ENCODE measurements around the gene AAMP.
A peak's percentile ranks its signal among the peaks of the same experiment; 100 is the strongest.

AAMP gene

GRCh38 chr2:218263817-218264641, 5.9 kb downstream of the AAMP start:
- peaks cover 0 to 9% (median 3%) of the 10 kb centered on the region in 4 experiments for H3K4me1 ChIP-seq (ENCODE audit: control extremely low read depth in 1 of 4, control insufficient read depth in 4 of 4, insufficient read depth in 4 of 4, low read length in 3 of 4)
- H3K27me3 ChIP-seq (replicated peaks in 2 of 5; ENCODE audit: control insufficient read depth in 4 of 5, insufficient read depth in 5 of 5, low read length in 4 of 5) = no peaks in the 10 kb centered on the region
- ChIA-PET POLR2A (no interaction called here), CTCF (interaction anchor here (0.8 to 1.2 kb wide), 3 partner anchors 42 to 79 kb away, joined by 3 to 6 read pairs (median 3); no protein-coding TSS in a partner anchor)
- H3K36me3 ChIP-seq (ENCODE audit: control insufficient read depth in 4 of 4, insufficient read depth in 4 of 4, low read length in 3 of 4) = peaks cover 9 to 55% (median 41%) of the 10 kb centered on the region in 4 experiments
- H3K27ac ChIP-seq (ENCODE audit: insufficient read depth in 1 of 2, low read depth in 1 of 2, low read length in 2 of 2, poor library complexity in 1 of 2, severe bottlenecking in 2 of 2) = no peak overlapping the region
- 88% methylated on average over 13 of the region's 17 CpGs for WGBS (ENCODE audit: insufficient coverage)
- no peak overlapping the region for H3K4me3 ChIP-seq (ENCODE audit: control insufficient read depth in 1 of 7, extremely low read depth in 1 of 7, insufficient read depth in 4 of 7, low read depth in 2 of 7, low read length in 6 of 7)
- peak in 2 of 3 donors; percentile 24 to 35 for DNase-seq
- H3K9me3 ChIP-seq (ENCODE audit: control extremely low read depth in 1 of 5, control insufficient read depth in 4 of 5, insufficient read depth in 2 of 5, low read depth in 1 of 5, low read length in 4 of 5) = no peaks in the 10 kb centered on the region

- no peak for DNase-seq
- Histone ChIP-seq H3K9me3 (ENCODE audit: control extremely low read depth in 1 of 5, control insufficient read depth in 4 of 5, insufficient read depth in 2 of 5, low read depth in 1 of 5, low read length in 4 of 5) (no peaks in the 10 kb centered on the region), H3K36me3 (ENCODE audit: control insufficient read depth in 4 of 4, insufficient read depth in 4 of 4, low read length in 3 of 4) (peaks cover 9 to 55% (median 41%) of the 10 kb centered on the region in 4 experiments), H3K27ac (ENCODE audit: insufficient read depth in 1 of 2, low read depth in 1 of 2, low read length in 2 of 2, poor library complexity in 1 of 2, severe bottlenecking in 2 of 2) (no peak overlapping the region), H3K27me3 (replicated peaks in 2 of 5; ENCODE audit: control insufficient read depth in 4 of 5, insufficient read depth in 5 of 5, low read length in 4 of 5) (no peaks in the 10 kb centered on the region), H3K4me1 (ENCODE audit: control extremely low read depth in 1 of 4, control insufficient read depth in 4 of 4, insufficient read depth in 4 of 4, low read length in 3 of 4) (peaks cover 0 to 9% (median 6%) of the 10 kb centered on the region in 4 experiments), H3K4me3 (ENCODE audit: control insufficient read depth in 1 of 7, extremely low read depth in 1 of 7, insufficient read depth in 4 of 7, low read depth in 2 of 7, low read length in 6 of 7) (no peak overlapping the region)
- ChIA-PET POLR2A (no interaction called here), CTCF (interaction anchor here (0.8 to 1.2 kb wide), 4 partner anchors 15 to 78 kb away, joined by 3 to 6 read pairs (median 4); no protein-coding TSS in a partner anchor)
- 95% methylated on average over 38 of the region's 39 CpGs for WGBS (ENCODE audit: insufficient coverage)
Observed at GRCh38 chr2:218262631-218263586, 7.0 kb downstream of the AAMP start.

- DNase-seq = no peak
- no peaks in the 10 kb centered on the region for H3K9me3 ChIP-seq (ENCODE audit: control extremely low read depth in 1 of 5, control insufficient read depth in 4 of 5, insufficient read depth in 2 of 5, low read depth in 1 of 5, low read length in 4 of 5)
- no peak overlapping the region for H3K4me3 ChIP-seq (ENCODE audit: control insufficient read depth in 1 of 7, extremely low read depth in 1 of 7, insufficient read depth in 4 of 7, low read depth in 2 of 7, low read length in 6 of 7)
- whole genome bisulfite sequencing (ENCODE audit: insufficient coverage) = 100% methylated on average over 4 of the region's 6 CpGs
- H3K36me3 ChIP-seq (ENCODE audit: control insufficient read depth in 4 of 4, insufficient read depth in 4 of 4, low read length in 3 of 4) = peaks cover 5 to 49% (median 36%) of the 10 kb centered on the region in 4 experiments
- peaks cover 0 to 14% (median 12%) of the 10 kb centered on the region in 4 experiments for H3K4me1 ChIP-seq (ENCODE audit: control extremely low read depth in 1 of 4, control insufficient read depth in 4 of 4, insufficient read depth in 4 of 4, low read length in 3 of 4)
- POLR2A ChIA-PET = interaction anchor here (0.7 kb wide), 1 partner anchor 989 kb away, joined by 4 read pairs; no protein-coding TSS in a partner anchor
- H3K27ac ChIP-seq (ENCODE audit: insufficient read depth in 1 of 2, low read depth in 1 of 2, low read length in 2 of 2, poor library complexity in 1 of 2, severe bottlenecking in 2 of 2) = no peak overlapping the region
- H3K27me3 ChIP-seq (replicated peaks in 2 of 5; ENCODE audit: control insufficient read depth in 4 of 5, insufficient read depth in 5 of 5, low read length in 4 of 5) = no peaks in the 10 kb centered on the region
- CTCF ChIA-PET = interaction anchor here (1.2 kb wide), 1 partner anchor 14 kb away, joined by 5 read pairs; no protein-coding TSS in a partner anchor
Observed at GRCh38 chr2:218262237-218262600, 7.7 kb downstream of the AAMP start.

- ChIA-PET CTCF (interaction anchor here (0.6 to 1.2 kb wide), 3 partner anchors 14 to 73 kb away, joined by 3 to 5 read pairs (median 3); no protein-coding TSS in a partner anchor), POLR2A (interaction anchor here (0.7 kb wide), 1 partner anchor 990 kb away, joined by 4 read pairs; no protein-coding TSS in a partner anchor)
- Histone ChIP-seq H3K9me3 (ENCODE audit: control extremely low read depth in 1 of 5, control insufficient read depth in 4 of 5, insufficient read depth in 2 of 5, low read depth in 1 of 5, low read length in 4 of 5) (no peaks in the 10 kb centered on the region), H3K36me3 (ENCODE audit: control insufficient read depth in 4 of 4, insufficient read depth in 4 of 4, low read length in 3 of 4) (peaks cover 5 to 45% (median 30%) of the 10 kb centered on the region in 4 experiments), H3K4me3 (ENCODE audit: control insufficient read depth in 1 of 7, extremely low read depth in 1 of 7, insufficient read depth in 4 of 7, low read depth in 2 of 7, low read length in 6 of 7) (no peak overlapping the region), H3K27ac (ENCODE audit: insufficient read depth in 1 of 2, low read depth in 1 of 2, low read length in 2 of 2, poor library complexity in 1 of 2, severe bottlenecking in 2 of 2) (no peak overlapping the region), H3K27me3 (replicated peaks in 2 of 5; ENCODE audit: control insufficient read depth in 4 of 5, insufficient read depth in 5 of 5, low read length in 4 of 5) (no peaks in the 10 kb centered on the region), H3K4me1 (ENCODE audit: control extremely low read depth in 1 of 4, control insufficient read depth in 4 of 4, insufficient read depth in 4 of 4, low read length in 3 of 4) (peaks cover 0 to 17% (median 12%) of the 10 kb centered on the region in 4 experiments)
- no peak for DNase-seq
- 100% methylated on average over 3 of the region's 8 CpGs for WGBS (ENCODE audit: insufficient coverage)
Observed at GRCh38 chr2:218261423-218262236, 8.3 kb downstream of the AAMP start.

- CTCF ChIA-PET = interaction anchor here (0.8 to 4.5 kb wide), 6 partner anchors 11 to 133 kb away, joined by 3 to 38 read pairs (median 4); partner anchors contain the start of genes AAMP and PNKD
- 96% methylated on average over 5 of the region's 10 CpGs for WGBS (ENCODE audit: insufficient coverage)
- DNase-seq = no peak
- Histone ChIP-seq H3K36me3 (ENCODE audit: control insufficient read depth in 4 of 4, insufficient read depth in 4 of 4, low read length in 3 of 4) (peaks cover 3 to 43% (median 23%) of the 10 kb centered on the region in 4 experiments), H3K9me3 (ENCODE audit: control extremely low read depth in 1 of 5, control insufficient read depth in 4 of 5, insufficient read depth in 2 of 5, low read depth in 1 of 5, low read length in 4 of 5) (no peaks in the 10 kb centered on the region), H3K4me1 (ENCODE audit: control extremely low read depth in 1 of 4, control insufficient read depth in 4 of 4, insufficient read depth in 4 of 4, low read length in 3 of 4) (peaks cover 0 to 17% (median 12%) of the 10 kb centered on the region in 4 experiments), H3K27ac (ENCODE audit: insufficient read depth in 1 of 2, low read depth in 1 of 2, low read length in 2 of 2, poor library complexity in 1 of 2, severe bottlenecking in 2 of 2) (no peak within 1 kb of the TSS), H3K4me3 (ENCODE audit: control insufficient read depth in 1 of 7, extremely low read depth in 1 of 7, insufficient read depth in 4 of 7, low read depth in 2 of 7, low read length in 6 of 7) (no peak within 1 kb of the TSS), H3K27me3 (replicated peaks in 2 of 5; ENCODE audit: control insufficient read depth in 4 of 5, insufficient read depth in 5 of 5, low read length in 4 of 5) (no peaks in the 10 kb centered on the region)
- POLR2A ChIA-PET = no interaction called here
Observed at GRCh38 chr2:218260742-218261422, 9.1 kb downstream of the AAMP start, which contains the start of gene GPBAR1. TSS of gene GPBAR1 (plus strand) at chr2:218261015. CDS start at chr2:218262725, 1,710 bp downstream.

- POLR2A ChIA-PET = no interaction called here
- peaks cover 4 to 42% (median 22%) of the 10 kb centered on the region in 4 experiments for H3K36me3 ChIP-seq (ENCODE audit: control insufficient read depth in 4 of 4, insufficient read depth in 4 of 4, low read length in 3 of 4)
- 100% methylated on average over 4 of the region's 5 CpGs for WGBS (ENCODE audit: insufficient coverage)
Observed at GRCh38 chr2:218260166-218260565, 9.8 kb downstream of the AAMP start.

More at GRCh38 chr2:218260166-218260565, 9.8 kb downstream of the AAMP start:
- Histone ChIP-seq H3K27ac (ENCODE audit: insufficient read depth in 1 of 2, low read depth in 1 of 2, low read length in 2 of 2, poor library complexity in 1 of 2, severe bottlenecking in 2 of 2) (no peak overlapping the region), H3K27me3 (replicated peaks in 2 of 5; ENCODE audit: control insufficient read depth in 4 of 5, insufficient read depth in 5 of 5, low read length in 4 of 5) (no peaks in the 10 kb centered on the region), H3K4me3 (ENCODE audit: control insufficient read depth in 1 of 7, extremely low read depth in 1 of 7, insufficient read depth in 4 of 7, low read depth in 2 of 7, low read length in 6 of 7) (no peak overlapping the region), H3K9me3 (ENCODE audit: control extremely low read depth in 1 of 5, control insufficient read depth in 4 of 5, insufficient read depth in 2 of 5, low read depth in 1 of 5, low read length in 4 of 5) (no peaks in the 10 kb centered on the region), H3K4me1 (ENCODE audit: control extremely low read depth in 1 of 4, control insufficient read depth in 4 of 4, insufficient read depth in 4 of 4, low read length in 3 of 4) (peaks cover 0 to 17% (median 12%) of the 10 kb centered on the region in 4 experiments)
- CTCF ChIA-PET = interaction anchor here (1.0 to 4.5 kb wide), 5 partner anchors 12 to 134 kb away, joined by 3 to 38 read pairs (median 4); partner anchors contain the start of genes AAMP and PNKD
- no peak for DNase-seq
